Activated T-helper 1 cell treated with anti-CD3 and anti-CD28 coated beads, Interleukin-12 subunit alpha, Interleukin-12 subunit beta, Interleukin-2, Interleukin-4 antibody, amounts not matched to agents 30 ng/mL and 10 ng/mL and 1 ng/mL, durations not matched to agents 14 hours and 24 hours and 36 hours (primary cell): ENCODE measurements around the gene LYZL4. TPM values are rescaled to one million over a fixed set of nuclear protein-coding genes. Genes with fewer than 3 reads are reported as not detected.

Source experiments
- DNase-seq: peaks from one replicate; pipeline ENCODE4 v3.0.0; 2021; ENCODE audit warnings: low spot score
- H3K27ac Mint-ChIP-seq: one replicate; pipeline ENCODE4 v1.8.0; 2021; ENCODE audit warnings: mild to moderate bottlenecking, mixed read lengths
- H3K27me3 Mint-ChIP-seq: one replicate; pipeline ENCODE4 v1.8.0; 2022; ENCODE audit warnings: mild to moderate bottlenecking, moderate library complexity, mixed read lengths; ENCODE audit not compliant: insufficient read depth
- H3K36me3 Mint-ChIP-seq: one replicate; pipeline ENCODE4 v1.8.0; 2021; ENCODE audit warnings: low read depth, mixed read lengths
- H3K4me1 Mint-ChIP-seq: one replicate; pipeline ENCODE4 v1.8.0; 2021; ENCODE audit warnings: low read depth, mixed read lengths
- H3K4me3 Mint-ChIP-seq: one replicate; pipeline ENCODE4 v1.8.0; 2021; ENCODE audit warnings: mild to moderate bottlenecking, moderate library complexity, mixed read lengths
- H3K9me3 Mint-ChIP-seq: one replicate; pipeline ENCODE4 v1.8.0; 2021; ENCODE audit warnings: mixed read lengths
- intact Hi-C: fragments of 100-400 bp; cut with micrococcal nuclease; formaldehyde crosslinking; loops from one replicate; pipeline ENCODE4 v1.15.1; 2024
- total RNA-seq: library from RNA; stranded (reverse); gene quantifications from 2 replicates; pipeline ENCODE4 v1.2.3, GENCODE V29; 2022

LYZL4 gene
- total RNA-seq, 1 donor from 2014 or later, result not detected

DNA sequence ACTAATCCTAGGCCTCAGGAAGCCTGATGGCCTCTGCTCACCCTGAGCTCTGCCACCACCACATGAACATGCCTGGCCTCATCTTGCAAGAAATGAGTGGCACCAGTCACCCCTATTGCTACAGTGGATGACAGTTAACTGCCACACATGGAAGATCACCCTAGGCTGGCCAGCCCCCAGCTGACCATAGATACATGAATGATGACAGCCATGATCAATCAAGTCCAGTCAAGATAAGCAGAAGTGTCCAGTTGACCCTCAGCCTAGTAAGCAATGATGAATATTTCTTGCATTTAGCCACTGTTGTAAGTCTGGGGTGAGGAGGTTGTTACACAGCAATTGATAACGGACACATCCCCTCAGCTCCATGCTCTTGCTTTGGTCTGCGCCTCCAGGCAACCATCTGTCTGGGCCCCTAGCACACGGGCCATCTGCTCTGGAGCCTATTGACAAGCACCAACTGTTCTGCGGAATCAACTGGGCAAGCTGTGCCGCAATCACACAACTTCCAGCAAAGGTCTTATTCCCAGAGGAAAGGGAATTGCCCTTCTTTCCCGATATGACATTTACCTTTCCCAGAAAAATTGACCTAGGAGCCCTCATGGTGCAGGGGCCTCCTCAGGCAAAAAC is 2.2 kb upstream of the LYZL4 start:
- intact Hi-C loops, result no loop called here
- H3K9me3 Mint-ChIP-seq, result no peaks in the 10 kb centered on the region
- no peaks in the 10 kb centered on the region for H3K27me3 Mint-ChIP-seq
- no peaks in the 10 kb centered on the region for H3K36me3 Mint-ChIP-seq
- no peak overlapping the region for H3K4me3 Mint-ChIP-seq
- no peak for DNase-seq
- H3K4me1 Mint-ChIP-seq, result no peaks in the 10 kb centered on the region
- no peak overlapping the region for H3K27ac Mint-ChIP-seq

DNA sequence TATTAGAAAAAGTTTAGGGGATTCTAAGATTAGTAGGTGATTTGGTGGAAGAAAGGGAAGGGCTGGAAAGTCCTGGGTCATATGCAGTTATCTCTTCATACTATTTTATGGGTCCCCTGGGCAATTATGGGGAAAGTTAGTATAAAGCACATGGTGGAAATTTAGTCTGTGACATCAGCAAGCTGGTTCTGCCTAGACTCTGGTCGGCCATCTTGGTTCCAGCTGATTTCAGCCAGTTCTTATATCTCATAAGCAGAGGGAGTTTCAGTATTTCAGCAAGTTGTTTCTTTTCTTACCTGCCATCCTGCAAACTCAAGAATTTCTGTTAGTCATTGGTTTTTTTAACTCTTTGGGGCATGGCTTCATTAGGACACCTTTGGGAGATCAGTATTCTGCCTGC is 1.0 kb upstream of the LYZL4 start:
- H3K27ac Mint-ChIP-seq, result no peak overlapping the region
- intact Hi-C loops, result no loop called here
- H3K4me3 Mint-ChIP-seq, result no peak overlapping the region

DNA sequence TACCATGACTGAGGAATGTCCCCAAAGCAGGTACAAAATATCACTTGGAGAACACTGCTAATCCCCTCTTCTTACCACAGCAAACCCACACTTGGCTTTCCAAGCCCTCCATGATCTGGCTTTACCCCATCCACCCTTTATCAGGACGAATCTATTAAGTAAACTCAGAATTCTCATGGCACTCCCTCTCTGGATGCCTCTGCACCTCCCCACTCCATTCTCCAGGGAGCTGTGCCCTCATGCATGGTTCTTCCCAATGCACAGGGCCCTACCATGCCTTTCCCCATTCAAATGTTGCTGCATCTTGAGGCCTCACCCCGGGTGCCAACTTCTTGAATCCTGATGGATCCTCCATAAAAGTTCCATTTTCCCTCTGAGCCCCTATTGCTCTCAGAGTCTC is 2.3 kb downstream of the LYZL4 start:
- Mint-ChIP-seq H3K27ac (no peak overlapping the region), H3K4me3 (no peak overlapping the region), H3K27me3 (no peaks in the 10 kb centered on the region), H3K36me3 (no peaks in the 10 kb centered on the region), H3K9me3 (no peaks in the 10 kb centered on the region), H3K4me1 (no peaks in the 10 kb centered on the region)
- no peak for DNase-seq
- intact Hi-C loops, result no loop called here

More for the DNA sequence above, 1.0 kb upstream of the LYZL4 start:
- DNase-seq, result no peak
- Mint-ChIP-seq H3K36me3 (no peaks in the 10 kb centered on the region), H3K9me3 (no peaks in the 10 kb centered on the region), H3K27me3 (no peaks in the 10 kb centered on the region), H3K4me1 (no peaks in the 10 kb centered on the region)

DNA sequence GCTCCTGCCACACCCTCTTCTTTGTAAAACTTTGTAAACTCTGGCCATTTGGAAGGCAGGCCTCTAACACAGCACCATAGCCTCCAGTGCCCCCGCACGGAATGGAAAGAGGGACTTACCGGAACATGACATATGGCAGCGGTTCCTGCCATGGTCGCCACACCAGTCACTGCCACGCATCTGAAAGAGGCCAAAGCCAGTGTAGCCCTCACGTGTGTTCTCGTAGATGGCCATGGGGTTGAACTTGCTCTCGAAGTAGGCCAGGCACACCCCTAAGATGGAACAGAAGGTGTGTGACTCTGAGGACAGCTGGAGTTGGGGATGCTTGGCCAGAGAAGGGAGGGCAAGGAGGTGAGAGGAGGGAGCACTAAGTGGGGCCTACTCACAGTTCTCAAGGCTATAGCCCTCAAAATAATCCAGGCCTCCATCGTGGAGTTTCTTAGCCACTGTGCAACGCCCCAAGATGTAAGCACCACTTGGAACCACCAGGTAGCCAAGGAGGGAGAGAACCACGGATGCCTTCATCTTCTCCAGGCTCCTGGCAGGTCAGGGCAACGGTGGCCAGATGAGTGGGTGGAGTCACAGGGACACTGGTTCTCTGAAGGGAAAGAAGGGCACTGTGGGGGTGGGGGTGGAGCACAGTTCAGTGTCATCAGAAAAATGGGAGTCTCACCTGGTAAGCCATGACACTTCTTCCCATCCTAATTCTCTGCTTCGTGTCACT is 3.5 kb downstream of the LYZL4 start:
- H3K36me3 Mint-ChIP-seq, result no peaks in the 10 kb centered on the region
- H3K27me3 Mint-ChIP-seq, result no peaks in the 10 kb centered on the region
- intact Hi-C loops, result no loop called here
- H3K27ac Mint-ChIP-seq, result no peak overlapping the region
- no peak for DNase-seq
- no peaks in the 10 kb centered on the region for H3K9me3 Mint-ChIP-seq
- H3K4me1 Mint-ChIP-seq, result no peaks in the 10 kb centered on the region
- H3K4me3 Mint-ChIP-seq, result no peak overlapping the region

DNA sequence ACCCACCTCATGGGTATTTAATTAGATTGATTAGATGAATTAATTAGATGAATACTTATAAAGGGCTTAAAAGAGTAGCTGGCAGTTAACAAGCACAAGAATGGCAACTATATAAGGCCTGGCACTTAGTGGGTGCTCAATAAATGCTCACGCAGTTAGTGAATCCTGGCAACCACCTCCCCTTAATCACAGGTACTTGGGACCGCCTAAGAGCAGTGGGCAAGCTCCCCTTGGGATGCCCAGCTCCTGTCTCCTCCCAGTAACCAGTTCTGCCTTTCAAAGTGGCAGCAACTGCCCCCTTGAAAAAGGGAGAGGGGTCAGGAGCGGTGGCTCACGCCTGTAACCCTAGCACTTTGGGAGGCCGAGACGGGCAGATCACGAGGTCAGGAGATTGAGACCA is 4.6 kb downstream of the LYZL4 start:
- no peak for DNase-seq
- no peak overlapping the region for H3K4me3 Mint-ChIP-seq
- H3K4me1 Mint-ChIP-seq, result no peaks in the 10 kb centered on the region
- intact Hi-C loops, result no loop called here
- H3K9me3 Mint-ChIP-seq, result no peaks in the 10 kb centered on the region
- H3K36me3 Mint-ChIP-seq, result no peaks in the 10 kb centered on the region
- no peaks in the 10 kb centered on the region for H3K27me3 Mint-ChIP-seq
- no peak overlapping the region for H3K27ac Mint-ChIP-seq

DNA sequence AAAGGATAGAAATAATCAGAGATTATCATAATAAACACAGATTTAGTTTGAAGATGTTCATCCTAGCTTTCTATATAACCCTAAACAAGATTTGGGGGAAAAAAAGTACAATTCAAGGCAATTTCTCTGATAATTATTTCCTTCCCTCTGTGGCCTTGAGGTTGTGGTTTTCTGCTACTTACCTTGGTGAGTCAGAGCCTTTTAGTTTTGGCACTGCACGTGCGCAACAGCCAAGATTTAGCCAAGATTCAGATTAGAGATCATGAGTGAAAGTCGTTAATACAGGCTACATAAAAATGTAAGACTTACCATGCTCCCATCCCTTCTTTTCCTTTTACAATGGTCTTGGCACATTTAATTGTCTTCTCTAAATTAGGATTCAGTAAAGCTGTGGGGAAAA is 6.7 kb downstream of the LYZL4 start:
- no peak overlapping the region for H3K27ac Mint-ChIP-seq
- no peak overlapping the region for H3K4me3 Mint-ChIP-seq
- no peaks in the 10 kb centered on the region for H3K4me1 Mint-ChIP-seq
- H3K36me3 Mint-ChIP-seq, result no peaks in the 10 kb centered on the region
- H3K9me3 Mint-ChIP-seq, result no peaks in the 10 kb centered on the region
- H3K27me3 Mint-ChIP-seq, result no peaks in the 10 kb centered on the region
- no peak for DNase-seq
- intact Hi-C loops, result no loop called here

DNA sequence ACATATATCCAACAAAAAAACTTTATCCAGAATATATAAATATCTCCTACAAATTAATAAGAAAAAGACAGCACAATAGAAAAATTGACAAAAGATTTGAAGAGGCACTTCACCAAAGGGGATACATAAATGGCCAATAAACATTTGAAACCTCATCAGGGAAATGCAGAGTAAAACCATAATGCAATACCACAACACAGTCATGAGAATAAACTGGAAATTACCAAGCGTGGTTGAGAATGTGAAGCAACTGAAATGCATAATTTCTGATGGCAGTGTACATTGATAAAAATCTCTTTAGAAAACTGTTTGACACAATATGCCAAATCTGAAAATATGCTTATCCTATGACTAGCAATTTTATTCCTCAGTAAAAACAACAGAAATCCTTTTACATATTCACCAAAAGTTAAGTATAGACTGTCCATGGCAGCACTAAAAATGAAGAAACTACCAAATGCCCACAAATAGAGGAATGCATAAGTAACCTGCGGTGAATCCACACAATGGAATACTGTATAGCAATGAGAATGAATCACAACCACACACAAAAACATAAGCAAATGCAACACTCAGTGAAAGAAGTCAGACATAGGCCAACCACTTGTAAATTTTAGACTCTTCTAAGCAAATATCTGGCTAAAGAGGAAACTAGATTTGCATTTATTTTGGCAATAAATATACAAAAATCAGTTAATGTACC is 7.9 kb downstream of the LYZL4 start:
- Mint-ChIP-seq H3K4me3 (no peak overlapping the region), H3K4me1 (no peaks in the 10 kb centered on the region), H3K9me3 (no peaks in the 10 kb centered on the region), H3K27ac (no peak overlapping the region), H3K27me3 (peaks cover 2% of the 10 kb centered on the region), H3K36me3 (no peaks in the 10 kb centered on the region)
- DNase-seq, result no peak
- intact Hi-C loops, result no loop called here

DNA sequence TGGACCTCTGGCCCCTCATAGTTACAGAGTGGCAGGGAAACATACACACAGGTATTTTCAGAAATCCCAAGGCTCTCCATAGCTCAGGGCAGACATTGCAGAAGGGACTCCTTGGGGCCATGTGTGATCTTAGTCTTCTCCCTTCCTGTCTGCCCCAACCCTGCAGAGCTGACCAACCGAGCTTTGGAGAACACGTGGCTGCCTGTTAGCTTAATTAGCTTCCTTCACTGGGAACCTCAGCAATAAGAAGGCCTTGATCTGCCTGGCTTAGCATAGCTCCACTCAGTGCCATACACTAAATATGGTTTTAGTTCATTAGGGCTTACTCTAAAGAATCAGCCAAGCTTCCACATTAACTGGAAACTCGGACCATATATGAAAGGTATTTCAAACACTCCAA is 12.3 kb downstream of the LYZL4 start:
- no peak for DNase-seq
- no peaks in the 10 kb centered on the region for H3K36me3 Mint-ChIP-seq
- intact Hi-C loops, result no loop called here
- H3K4me3 Mint-ChIP-seq, result no peak overlapping the region
- H3K27ac Mint-ChIP-seq, result no peak overlapping the region
- no peaks in the 10 kb centered on the region for H3K4me1 Mint-ChIP-seq
- peaks cover 2% of the 10 kb centered on the region for H3K27me3 Mint-ChIP-seq
- no peaks in the 10 kb centered on the region for H3K9me3 Mint-ChIP-seq

DNA sequence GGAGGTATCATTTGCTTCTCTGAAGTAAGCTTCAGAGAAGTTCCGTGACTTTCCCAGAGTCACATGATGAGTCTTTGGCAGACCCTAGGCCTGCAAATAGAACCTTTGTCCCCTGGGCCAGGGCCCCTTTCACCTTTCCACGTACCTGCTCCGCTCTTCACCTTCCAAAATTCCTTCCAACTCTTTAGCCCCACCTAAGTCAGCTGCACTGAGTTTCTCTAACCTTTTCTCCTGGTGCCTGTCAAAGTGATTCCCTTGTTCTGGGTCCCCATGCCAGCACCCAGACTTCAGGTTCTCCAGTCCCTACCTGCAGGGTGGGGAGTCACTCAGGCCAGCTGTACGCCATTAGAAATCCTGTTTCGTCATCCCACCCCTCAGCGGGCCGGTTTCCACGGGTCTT is 12.8 kb downstream of the LYZL4 start:
- intact Hi-C loops, result no loop called here

DNA sequence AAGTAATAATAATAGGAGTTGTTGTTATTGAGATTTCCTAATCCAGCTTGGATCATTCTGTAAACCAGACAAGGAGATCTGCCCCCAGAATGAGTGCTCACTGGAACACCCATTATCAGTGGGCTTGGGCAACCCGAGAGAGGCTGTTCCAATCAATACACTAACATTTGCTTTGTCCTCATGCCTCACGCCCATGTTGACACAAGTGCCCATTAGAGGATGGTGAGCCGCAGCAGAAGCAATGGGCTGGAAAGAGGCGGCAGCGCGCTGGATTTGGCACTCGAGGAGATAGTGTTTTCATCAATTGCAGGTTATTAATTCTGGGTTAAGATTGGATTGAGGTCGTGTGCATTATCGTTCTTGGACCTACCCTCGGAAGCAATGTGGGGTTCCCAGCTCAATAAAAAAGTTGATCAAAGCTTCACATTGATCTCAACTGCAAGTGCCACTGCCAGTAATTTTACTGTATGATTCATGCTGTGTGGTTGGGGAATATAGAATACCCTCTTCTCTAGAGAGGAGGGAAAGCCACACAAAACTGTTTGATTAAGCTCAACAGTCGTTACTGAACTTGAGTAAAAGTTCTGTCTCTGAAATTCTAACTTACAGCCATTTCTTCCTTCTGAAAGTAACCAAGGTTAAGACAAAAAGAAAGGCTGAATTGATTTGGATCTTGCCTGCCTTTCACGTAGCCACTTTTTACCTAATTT is 15.7 kb downstream of the LYZL4 start:
- Mint-ChIP-seq H3K27ac (no peak overlapping the region), H3K27me3 (peaks cover 4% of the 10 kb centered on the region), H3K9me3 (no peaks in the 10 kb centered on the region), H3K4me1 (no peaks in the 10 kb centered on the region), H3K4me3 (no peak overlapping the region), H3K36me3 (no peaks in the 10 kb centered on the region)
- DNase-seq, result no peak
- intact Hi-C loops, result no loop called here

More for the DNA sequence above, 12.8 kb downstream of the LYZL4 start:
- Mint-ChIP-seq H3K27ac (no peak overlapping the region), H3K9me3 (no peaks in the 10 kb centered on the region), H3K27me3 (peaks cover 2% of the 10 kb centered on the region), H3K4me1 (no peaks in the 10 kb centered on the region), H3K36me3 (no peaks in the 10 kb centered on the region), H3K4me3 (no peak overlapping the region)
- DNase-seq, result no peak

DNA sequence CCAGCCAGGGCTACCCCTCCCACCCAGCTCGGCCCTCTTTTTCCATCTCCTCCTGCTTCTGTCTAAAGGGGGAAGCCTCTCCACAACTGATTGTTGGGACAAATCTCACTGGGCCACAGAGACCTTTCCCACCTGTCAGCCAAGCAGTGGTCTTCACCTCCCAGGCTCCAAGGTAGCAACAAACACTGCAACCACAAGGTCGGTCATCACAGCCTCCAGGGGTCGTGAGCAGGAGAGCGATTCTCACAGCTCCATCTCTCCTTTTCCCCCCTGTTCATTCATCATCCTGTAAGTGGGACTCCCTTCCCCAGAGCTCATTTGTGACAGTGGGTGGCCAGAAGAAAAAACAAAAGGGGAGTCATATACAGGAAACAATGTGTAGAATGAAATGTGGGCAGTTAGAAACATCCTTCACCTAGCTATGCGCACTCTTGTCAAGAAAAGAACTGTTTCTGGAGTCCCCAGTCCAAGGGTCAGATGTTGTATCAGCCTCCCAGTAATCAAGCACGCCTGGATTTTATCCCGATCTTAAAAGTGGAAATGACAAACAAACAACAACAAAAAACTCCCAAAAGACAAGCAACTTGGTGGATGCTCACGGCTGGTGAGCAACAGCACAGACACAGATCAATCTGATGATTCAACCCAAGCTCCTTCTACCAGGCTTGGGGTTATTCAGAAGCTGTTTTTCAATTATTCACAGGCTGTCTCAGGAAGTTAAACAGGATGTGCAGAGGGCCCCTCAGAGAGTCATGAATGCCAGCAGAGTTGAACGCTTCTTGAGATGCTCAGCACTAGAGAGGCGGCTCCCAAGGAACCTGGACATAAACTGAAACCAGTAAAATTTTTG is 22.4 kb downstream of the LYZL4 start:
- intact Hi-C loops, result no loop called here
- Mint-ChIP-seq H3K4me3 (no peak overlapping the region), H3K9me3 (no peaks in the 10 kb centered on the region), H3K36me3 (no peaks in the 10 kb centered on the region), H3K27me3 (peaks cover 8% of the 10 kb centered on the region), H3K4me1 (peaks cover 14% of the 10 kb centered on the region), H3K27ac (peak overlapping the region; percentile 45)
- peak; percentile 6 for DNase-seq

DNA sequence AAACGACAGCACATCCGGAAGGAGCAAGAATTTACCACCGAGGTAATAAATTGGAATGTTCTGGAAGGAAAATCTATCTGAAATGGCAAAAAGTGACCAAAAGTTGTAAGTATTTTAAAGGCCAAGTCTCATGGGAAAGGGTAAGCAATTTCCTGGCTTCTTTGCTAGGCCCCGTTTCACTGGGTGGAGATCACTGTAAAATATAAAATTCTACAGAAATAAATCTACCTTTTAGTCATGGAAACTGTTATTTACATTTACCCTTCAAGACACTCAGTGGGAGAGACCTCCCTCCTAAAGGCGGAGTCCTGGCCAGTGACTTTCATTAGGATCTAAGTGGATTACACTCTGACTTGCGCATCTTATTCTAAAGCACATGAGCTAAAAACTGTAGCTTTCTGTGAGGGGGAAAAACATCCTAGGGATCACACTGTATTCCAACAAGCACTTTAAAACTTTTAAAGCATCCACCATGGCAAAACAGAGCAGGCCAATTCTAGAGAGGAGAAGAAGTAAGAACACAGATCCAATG is 28.8 kb downstream of the LYZL4 start:
- no peak overlapping the region for H3K4me3 Mint-ChIP-seq
- no peak overlapping the region for H3K27ac Mint-ChIP-seq
- H3K27me3 Mint-ChIP-seq, result peaks cover 5% of the 10 kb centered on the region
- H3K9me3 Mint-ChIP-seq, result no peaks in the 10 kb centered on the region
- H3K4me1 Mint-ChIP-seq, result peaks cover under 1% of the 10 kb centered on the region
- no peaks in the 10 kb centered on the region for H3K36me3 Mint-ChIP-seq
- intact Hi-C loops, result no loop called here
- DNase-seq, result no peak
